Measurements from ENCODE around the gene GEN1. TPM values are rescaled to one million over a fixed set of nuclear protein-coding genes. Genes with fewer than 3 reads are reported as not detected.

Gene GEN1, protein sequence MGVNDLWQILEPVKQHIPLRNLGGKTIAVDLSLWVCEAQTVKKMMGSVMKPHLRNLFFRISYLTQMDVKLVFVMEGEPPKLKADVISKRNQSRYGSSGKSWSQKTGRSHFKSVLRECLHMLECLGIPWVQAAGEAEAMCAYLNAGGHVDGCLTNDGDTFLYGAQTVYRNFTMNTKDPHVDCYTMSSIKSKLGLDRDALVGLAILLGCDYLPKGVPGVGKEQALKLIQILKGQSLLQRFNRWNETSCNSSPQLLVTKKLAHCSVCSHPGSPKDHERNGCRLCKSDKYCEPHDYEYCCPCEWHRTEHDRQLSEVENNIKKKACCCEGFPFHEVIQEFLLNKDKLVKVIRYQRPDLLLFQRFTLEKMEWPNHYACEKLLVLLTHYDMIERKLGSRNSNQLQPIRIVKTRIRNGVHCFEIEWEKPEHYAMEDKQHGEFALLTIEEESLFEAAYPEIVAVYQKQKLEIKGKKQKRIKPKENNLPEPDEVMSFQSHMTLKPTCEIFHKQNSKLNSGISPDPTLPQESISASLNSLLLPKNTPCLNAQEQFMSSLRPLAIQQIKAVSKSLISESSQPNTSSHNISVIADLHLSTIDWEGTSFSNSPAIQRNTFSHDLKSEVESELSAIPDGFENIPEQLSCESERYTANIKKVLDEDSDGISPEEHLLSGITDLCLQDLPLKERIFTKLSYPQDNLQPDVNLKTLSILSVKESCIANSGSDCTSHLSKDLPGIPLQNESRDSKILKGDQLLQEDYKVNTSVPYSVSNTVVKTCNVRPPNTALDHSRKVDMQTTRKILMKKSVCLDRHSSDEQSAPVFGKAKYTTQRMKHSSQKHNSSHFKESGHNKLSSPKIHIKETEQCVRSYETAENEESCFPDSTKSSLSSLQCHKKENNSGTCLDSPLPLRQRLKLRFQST
- total RNA-seq (21.0 TPM), polyA plus RNA-seq (1.2 TPM)

DNA sequence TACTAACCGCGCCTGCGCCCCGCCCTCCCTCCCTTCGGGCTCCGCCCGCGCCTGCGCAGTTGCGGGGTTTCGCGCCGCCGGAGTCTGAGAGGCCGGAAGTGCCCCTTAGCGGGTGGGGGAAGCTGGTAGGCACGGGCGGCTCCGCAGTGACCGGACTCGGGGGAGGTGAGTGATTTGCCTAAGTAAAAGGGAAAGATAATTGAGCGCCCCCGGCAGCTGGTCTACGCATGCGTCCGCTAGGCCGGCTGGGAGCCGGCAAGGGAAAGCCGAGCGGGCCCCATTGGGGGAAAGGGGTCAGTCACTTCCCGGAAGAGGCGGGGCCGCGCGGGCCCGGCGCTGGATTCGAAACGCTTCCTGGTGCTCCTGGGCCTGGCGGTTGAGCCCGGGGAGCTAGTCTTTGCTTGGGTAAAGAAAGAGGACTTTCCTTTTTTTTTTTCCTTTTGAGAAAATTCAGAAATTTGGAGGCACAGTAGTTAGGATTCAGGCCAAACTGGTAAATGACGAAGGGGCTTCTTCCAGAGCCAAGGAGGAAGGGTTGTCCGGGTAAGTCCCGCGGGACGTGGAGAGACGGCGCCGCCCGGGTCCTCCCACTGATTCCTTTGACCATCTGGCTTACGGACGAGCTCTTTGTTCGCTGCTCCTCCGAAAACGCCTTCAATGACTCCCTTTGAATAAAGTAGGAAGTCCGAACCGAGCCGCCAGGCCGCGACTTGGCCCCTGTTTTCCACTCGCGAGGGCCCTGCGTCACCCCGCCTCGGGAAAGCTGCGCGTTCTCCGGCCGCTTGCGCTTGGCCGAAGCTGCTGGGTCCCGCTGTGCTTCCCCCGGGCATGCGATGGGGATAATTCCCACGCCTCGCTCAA is at the start of gene GEN1, which contains the start of gene SMC6:
Gene GEN1 (plus strand): TSS at position 336 of the 861 bp plus-strand sequence. CDS start 5,806 bp downstream, outside the sequence.
Gene SMC6 (minus strand): TSS at position 8 of the 861 bp plus-strand sequence. CDS start 7,864 bp downstream, outside the sequence.
- no peaks in the 10 kb centered on the region for H3K4me1 ChIP-seq (ENCODE audit: insufficient read depth)
- H3K27ac ChIP-seq (ENCODE audit: low read depth), result peak within 1 kb of the TSS; percentile 98
- no peaks in the 10 kb centered on the region for H3K36me3 ChIP-seq (ENCODE audit: insufficient read depth)
- peak; percentile 83 for DNase-seq (ENCODE audit: extremely low spot score)
- peak within 1 kb of the TSS; percentile 89 for H3K4me3 ChIP-seq (ENCODE audit: low read depth, low read length)
- under 1% methylated on average over 76 of the region's 76 CpGs for WGBS

DNA sequence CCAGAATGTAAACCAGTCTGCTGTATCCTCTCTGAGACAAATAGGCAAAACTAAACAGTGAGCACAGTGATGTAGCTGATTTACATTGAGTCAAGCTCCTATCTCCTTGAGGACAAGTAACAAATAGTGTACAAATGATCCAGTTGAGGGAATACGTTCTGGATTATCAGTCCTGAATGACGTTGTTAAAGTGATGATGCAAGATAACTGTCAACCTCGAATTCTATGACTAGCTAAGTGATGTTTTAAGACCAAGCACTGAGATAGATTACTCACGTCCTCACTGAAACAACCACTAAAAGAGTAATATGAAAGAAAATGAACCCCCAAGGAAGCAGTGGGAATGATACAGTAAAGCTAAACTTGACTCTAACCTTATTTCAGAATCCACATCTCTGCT is 47.1 kb upstream of the GEN1 start:
- Histone ChIP-seq H3K4me1 (ENCODE audit: insufficient read depth) (no peaks in the 10 kb centered on the region), H3K36me3 (ENCODE audit: insufficient read depth) (peaks cover 1% of the 10 kb centered on the region), H3K27ac (ENCODE audit: low read depth) (no peak overlapping the region), H3K4me3 (ENCODE audit: low read depth, low read length) (no peak overlapping the region)
- no peak for DNase-seq (ENCODE audit: extremely low spot score)
- 89% methylated on average over 4 of the region's 4 CpGs for WGBS

DNA sequence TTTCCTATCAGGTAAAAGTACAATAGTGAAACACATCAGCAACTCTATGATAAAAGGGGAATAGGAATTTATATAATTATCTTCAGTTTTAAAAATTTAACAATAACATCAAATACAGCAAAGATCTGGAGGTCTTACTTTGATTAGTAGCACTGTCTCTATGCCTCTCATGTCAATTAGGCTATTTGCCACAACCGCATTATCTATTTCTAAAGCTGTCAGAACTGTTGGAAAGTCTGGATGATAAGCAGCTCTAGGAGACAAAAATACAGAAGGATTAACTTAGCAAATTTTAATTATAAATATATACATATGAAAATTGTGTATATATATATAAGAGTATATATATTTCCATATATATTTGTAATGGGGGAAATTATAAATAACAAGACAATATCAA is 45.4 kb upstream of the GEN1 start:
- WGBS, result 98% methylated on average over 1 of the region's 1 CpG

DNA sequence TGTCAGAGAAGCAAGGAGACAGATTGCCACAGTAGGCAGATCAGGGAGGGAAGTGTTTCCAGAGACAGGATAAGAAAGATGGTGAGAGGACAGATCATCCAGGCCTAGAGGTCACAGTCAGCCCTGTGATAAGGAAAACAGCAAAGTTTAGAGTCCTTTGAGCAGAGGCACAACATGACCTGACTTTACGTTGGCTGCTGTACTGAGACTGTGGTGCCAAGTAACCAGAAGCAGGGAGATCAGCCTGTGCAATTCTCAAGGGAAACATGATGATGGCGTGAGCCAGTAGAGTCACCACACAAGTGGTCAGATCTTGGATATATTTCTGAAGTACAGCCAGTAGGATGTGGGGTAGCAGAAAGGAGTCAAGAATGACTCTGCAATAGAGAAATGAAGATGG is 44.0 kb upstream of the GEN1 start:
- Histone ChIP-seq H3K36me3 (ENCODE audit: insufficient read depth) (peaks cover 2% of the 10 kb centered on the region), H3K4me3 (ENCODE audit: low read depth, low read length) (no peak overlapping the region), H3K27ac (ENCODE audit: low read depth) (no peak overlapping the region), H3K4me1 (ENCODE audit: insufficient read depth) (no peaks in the 10 kb centered on the region)
- WGBS, result 93% methylated on average over 2 of the region's 2 CpGs
- no peak for DNase-seq (ENCODE audit: extremely low spot score)

More for the DNA sequence above, 45.4 kb upstream of the GEN1 start:
- Histone ChIP-seq H3K27ac (ENCODE audit: low read depth) (no peak overlapping the region), H3K36me3 (ENCODE audit: insufficient read depth) (no peaks in the 10 kb centered on the region), H3K4me3 (ENCODE audit: low read depth, low read length) (no peak overlapping the region), H3K4me1 (ENCODE audit: insufficient read depth) (no peaks in the 10 kb centered on the region)
- DNase-seq (ENCODE audit: extremely low spot score), result no peak

DNA sequence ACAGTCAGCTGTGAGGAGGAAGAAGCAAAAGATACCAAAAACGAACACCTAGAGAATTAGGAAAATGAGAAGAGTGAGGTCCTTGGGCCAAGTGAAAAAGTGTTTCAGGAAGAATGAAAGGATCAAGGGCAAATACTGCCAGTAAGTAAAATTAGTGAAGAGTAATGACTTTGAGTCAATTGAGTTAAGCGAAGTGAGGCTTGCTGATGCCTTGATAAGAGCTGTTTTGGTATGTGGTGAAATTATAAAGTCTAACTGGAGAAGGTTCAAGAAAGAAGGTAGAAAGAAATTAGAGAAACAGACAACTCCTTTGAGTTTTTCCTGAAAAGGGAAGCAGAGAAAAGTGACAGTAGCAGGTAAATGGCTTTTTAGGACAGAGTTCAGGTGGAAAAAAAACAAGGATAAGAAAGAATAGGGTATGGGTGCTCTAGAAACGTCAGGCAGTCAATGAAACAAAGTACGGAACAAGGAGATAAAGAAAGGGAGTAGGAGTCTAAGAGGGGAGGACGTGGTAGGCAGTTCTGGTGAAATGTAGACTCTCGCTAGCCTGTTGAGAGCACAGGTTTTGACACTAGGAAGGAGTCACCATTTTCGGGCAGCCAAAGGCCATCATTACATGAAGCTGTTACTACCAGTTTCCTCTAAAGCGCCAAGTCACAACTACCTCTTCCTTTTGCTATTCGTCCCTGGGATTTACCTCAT is 43.2 kb upstream of the GEN1 start:
- WGBS, result 94% methylated on average over 9 of the region's 9 CpGs
- no peak for DNase-seq (ENCODE audit: extremely low spot score)
- H3K4me3 ChIP-seq (ENCODE audit: low read depth, low read length), result no peak overlapping the region
- H3K36me3 ChIP-seq (ENCODE audit: insufficient read depth), result peaks cover 2% of the 10 kb centered on the region
- no peak overlapping the region for H3K27ac ChIP-seq (ENCODE audit: low read depth)
- no peaks in the 10 kb centered on the region for H3K4me1 ChIP-seq (ENCODE audit: insufficient read depth)

DNA sequence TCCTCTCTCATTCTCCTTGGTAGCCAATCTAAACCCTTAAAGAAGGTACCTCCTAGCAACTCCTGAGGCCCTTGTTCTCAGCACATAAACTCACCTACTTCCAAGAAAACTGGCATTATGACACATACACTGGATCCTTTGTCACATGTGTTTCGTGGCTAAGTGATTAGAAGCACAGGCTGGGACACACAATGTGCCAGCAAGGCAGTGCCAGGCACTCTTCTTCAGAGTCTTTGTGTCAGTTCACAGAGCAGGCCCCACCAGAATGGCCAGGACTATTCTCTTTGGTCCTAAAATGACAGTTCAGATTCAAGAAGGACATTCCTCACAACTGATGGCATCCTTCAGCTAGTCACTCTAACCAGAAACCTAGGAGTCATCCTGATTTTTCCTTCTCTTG is 40.6 kb upstream of the GEN1 start:
- Histone ChIP-seq H3K4me1 (ENCODE audit: insufficient read depth) (no peaks in the 10 kb centered on the region), H3K4me3 (ENCODE audit: low read depth, low read length) (no peak overlapping the region), H3K27ac (ENCODE audit: low read depth) (no peak overlapping the region), H3K36me3 (ENCODE audit: insufficient read depth) (peaks cover 5% of the 10 kb centered on the region)
- WGBS, result 97% methylated on average over 1 of the region's 1 CpG
- DNase-seq (ENCODE audit: extremely low spot score), result no peak

DNA sequence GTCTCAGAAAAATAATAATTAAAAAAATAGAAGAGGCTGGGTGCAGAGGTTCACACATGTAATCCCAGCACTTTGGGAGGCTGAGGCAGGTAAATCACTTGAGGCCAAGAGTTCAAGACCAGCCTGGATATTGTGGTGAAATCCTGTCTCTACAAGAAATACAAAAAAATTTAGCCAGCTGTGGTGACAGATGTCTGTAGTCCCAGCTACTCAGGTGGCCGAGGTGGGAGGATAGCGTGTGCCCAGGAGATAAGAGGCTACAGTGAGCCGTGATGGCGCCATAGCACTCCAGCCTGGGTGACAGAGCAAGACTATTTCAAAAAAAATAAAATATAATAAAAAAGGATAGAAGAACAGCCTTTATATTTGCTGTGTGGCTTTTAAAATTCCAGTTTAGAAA is 36.3 kb upstream of the GEN1 start:
- WGBS, result 96% methylated on average over 4 of the region's 4 CpGs
- no peaks in the 10 kb centered on the region for H3K4me1 ChIP-seq (ENCODE audit: insufficient read depth)
- no peak for DNase-seq (ENCODE audit: extremely low spot score)
- peaks cover 5% of the 10 kb centered on the region for H3K36me3 ChIP-seq (ENCODE audit: insufficient read depth)
- H3K4me3 ChIP-seq (ENCODE audit: low read depth, low read length), result no peak overlapping the region
- no peak overlapping the region for H3K27ac ChIP-seq (ENCODE audit: low read depth)

DNA sequence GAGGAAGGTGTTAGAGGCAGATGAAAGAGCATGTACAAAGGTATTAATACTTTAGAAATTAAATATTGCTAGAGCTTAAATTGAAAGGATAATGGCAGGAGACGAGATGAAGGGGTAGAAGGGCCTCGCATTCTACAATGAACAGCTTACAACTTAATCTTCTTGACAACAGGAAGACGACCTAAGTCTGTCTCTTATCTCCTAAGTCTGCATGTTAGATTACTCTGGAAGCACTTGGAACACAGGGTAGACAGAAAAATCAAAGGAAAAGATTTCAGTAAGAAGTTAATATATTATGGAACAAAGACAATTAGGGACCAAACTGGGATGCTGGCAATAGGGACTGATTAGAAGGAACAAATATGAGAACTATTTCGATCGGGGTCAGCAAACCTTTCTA is 35.2 kb upstream of the GEN1 start:
- no peak overlapping the region for H3K27ac ChIP-seq (ENCODE audit: low read depth)
- no peak overlapping the region for H3K4me3 ChIP-seq (ENCODE audit: low read depth, low read length)
- WGBS, result 73% methylated on average over 5 of the region's 5 CpGs
- no peak for DNase-seq (ENCODE audit: extremely low spot score)
- peaks cover 5% of the 10 kb centered on the region for H3K36me3 ChIP-seq (ENCODE audit: insufficient read depth)
- no peaks in the 10 kb centered on the region for H3K4me1 ChIP-seq (ENCODE audit: insufficient read depth)

DNA sequence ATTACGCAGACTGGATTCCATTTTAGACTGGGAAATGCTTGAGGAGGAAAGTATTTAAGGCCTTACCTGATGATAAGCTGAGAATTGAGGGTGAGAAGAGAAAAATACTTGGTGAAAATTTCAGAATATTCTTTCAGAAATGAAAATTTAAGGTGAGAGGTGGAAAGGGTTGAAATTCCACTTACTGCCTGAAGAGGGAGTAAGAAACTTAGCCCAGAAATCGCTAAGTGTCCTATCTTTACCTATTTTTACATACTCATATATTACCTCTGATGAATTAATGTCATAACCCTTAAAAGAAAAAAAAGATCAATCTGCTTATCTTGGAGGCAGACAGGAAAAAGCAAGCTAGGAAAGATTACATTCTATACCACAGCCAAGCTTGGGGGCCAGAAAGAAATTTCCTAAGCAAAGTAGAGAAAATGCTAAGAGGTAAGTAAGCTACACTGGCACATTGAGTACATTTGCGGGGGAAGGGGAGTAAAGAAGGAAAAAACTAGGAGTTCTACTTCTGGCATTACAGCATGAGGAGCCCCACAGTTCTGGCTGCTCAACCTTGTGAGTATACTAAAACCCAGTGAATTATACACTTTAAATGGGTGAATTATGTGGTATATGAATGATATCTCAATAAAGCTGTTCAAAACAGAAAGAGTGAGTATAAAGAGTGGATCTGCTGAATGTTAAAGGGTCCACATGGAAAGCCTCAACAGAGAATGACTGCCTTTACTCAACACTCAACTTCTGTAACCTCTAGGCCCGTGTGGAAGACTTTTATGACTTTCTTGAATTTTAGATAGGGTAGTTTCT is 34.2 kb upstream of the GEN1 start:
- H3K4me3 ChIP-seq (ENCODE audit: low read depth, low read length), result no peak overlapping the region
- DNase-seq (ENCODE audit: extremely low spot score), result no peak
- 76% methylated on average over 4 of the region's 4 CpGs for WGBS
- no peaks in the 10 kb centered on the region for H3K4me1 ChIP-seq (ENCODE audit: insufficient read depth)
- no peak overlapping the region for H3K27ac ChIP-seq (ENCODE audit: low read depth)
- H3K36me3 ChIP-seq (ENCODE audit: insufficient read depth), result peaks cover 4% of the 10 kb centered on the region

DNA sequence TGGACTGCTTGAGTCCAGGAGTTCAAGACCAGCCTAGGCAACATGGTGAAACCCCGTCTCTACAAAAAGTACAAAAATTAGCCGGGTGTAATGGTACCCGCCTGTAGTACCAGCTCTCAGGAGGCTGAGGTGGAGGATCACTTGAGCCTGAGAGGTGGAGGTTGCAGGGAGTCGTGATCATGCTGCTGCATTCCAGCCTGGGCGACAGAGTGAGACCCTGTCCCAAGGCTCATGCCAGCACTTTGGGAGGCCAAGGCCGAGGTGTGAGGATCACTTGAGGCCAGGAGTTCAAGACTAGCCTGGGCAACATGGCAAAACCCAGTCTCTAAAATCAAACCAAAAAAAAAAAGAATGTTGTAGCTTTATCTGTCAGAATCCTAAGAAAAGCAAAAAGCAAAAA is 25.7 kb upstream of the GEN1 start:
- no peaks in the 10 kb centered on the region for H3K4me1 ChIP-seq (ENCODE audit: insufficient read depth)
- 96% methylated on average over 6 of the region's 6 CpGs for WGBS
- DNase-seq (ENCODE audit: extremely low spot score), result no peak
- no peak overlapping the region for H3K27ac ChIP-seq (ENCODE audit: low read depth)
- H3K36me3 ChIP-seq (ENCODE audit: insufficient read depth), result peaks cover 2% of the 10 kb centered on the region
- H3K4me3 ChIP-seq (ENCODE audit: low read depth, low read length), result no peak overlapping the region

DNA sequence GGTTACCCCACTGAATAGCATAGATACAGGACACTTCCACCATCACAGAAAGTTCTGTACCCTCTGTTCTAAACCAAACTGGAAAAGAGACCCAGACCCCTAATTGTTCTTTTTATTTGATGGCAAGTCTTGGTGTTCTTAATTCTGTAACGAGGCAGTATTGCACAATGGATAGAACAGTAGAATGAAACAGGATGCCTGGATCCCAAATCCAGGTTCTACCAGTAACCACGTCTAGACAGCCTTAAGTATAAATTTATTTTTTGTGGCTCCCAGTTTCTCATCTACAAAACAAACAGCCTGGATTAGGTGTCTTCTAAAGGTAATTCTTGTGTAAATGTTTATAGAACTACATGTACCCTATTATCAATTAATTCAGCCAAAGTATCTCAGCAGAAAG is 24.1 kb upstream of the GEN1 start:
- no peaks in the 10 kb centered on the region for H3K4me1 ChIP-seq (ENCODE audit: insufficient read depth)
- no peak for DNase-seq (ENCODE audit: extremely low spot score)
- WGBS, result 94% methylated on average over 2 of the region's 2 CpGs
- no peak overlapping the region for H3K4me3 ChIP-seq (ENCODE audit: low read depth, low read length)
- peaks cover 2% of the 10 kb centered on the region for H3K36me3 ChIP-seq (ENCODE audit: insufficient read depth)
- no peak overlapping the region for H3K27ac ChIP-seq (ENCODE audit: low read depth)

DNA sequence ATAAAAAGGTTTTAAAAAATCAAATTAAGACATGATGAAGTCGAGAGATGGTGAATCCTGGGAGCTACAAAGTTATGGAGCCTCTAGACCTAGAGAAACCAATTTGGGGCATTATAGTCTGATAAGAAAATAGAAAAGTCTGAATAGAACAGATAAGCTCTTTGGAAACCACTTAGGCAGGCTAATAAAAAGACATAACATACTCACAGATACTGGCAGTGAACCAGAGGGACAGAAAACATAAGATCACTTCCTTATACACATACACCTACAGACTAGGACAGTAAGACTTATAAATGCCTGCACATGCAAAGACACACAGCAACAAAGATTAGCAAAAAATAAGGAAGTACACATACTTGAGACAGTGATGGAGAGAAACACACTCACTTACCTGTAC is 20.3 kb upstream of the GEN1 start:
- Histone ChIP-seq H3K27ac (ENCODE audit: low read depth) (no peak overlapping the region), H3K4me1 (ENCODE audit: insufficient read depth) (no peaks in the 10 kb centered on the region), H3K36me3 (ENCODE audit: insufficient read depth) (peaks cover 2% of the 10 kb centered on the region), H3K4me3 (ENCODE audit: low read depth, low read length) (no peak overlapping the region)
- WGBS, result 60% methylated on average over 1 of the region's 1 CpG
- DNase-seq (ENCODE audit: extremely low spot score), result no peak
